ENCODE results near the gene ZFHX3. TPM values are rescaled to one million over a fixed set of nuclear protein-coding genes. Genes with fewer than 3 reads are reported as not detected.

Gene ZFHX3
- total and polyA plus RNA-seq, 8 donors: 2.5 to 17.6 (median 9.9) TPM

DNA sequence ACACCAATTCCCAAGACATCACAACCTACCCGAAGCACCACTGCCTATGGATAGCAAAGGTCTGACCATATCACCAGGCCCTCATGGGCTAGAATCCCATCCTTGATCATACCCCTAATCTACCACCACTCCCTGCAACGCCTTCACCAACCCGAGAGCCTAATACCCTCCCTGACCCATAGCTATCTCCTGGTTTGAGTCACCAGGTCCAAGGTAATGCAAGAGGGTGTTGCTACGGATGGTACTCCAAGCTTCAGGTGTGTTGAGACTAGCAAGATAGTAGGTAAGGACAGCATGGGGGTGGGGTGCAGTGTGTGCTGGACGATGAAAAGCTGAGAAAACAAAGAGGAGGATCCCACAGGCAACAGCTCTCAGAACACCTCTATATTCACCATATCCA lies 258.0 kb downstream of the ZFHX3 start:
- Histone ChIP-seq H3K36me3 (peaks cover 0 to 6% (median 0%) of the 10 kb centered on the region in 3 donors), H3K27me3 (no peaks in the 10 kb centered on the region), H3K27ac (no peak overlapping the region), H3K4me3 (no peak overlapping the region), H3K4me1 (peaks cover 0 to 9% (median 6%) of the 10 kb centered on the region in 3 donors), H3K9me3 (no peaks in the 10 kb centered on the region)
- FAIRE-seq: no peak
- TF ChIP-seq, protein P1, sequence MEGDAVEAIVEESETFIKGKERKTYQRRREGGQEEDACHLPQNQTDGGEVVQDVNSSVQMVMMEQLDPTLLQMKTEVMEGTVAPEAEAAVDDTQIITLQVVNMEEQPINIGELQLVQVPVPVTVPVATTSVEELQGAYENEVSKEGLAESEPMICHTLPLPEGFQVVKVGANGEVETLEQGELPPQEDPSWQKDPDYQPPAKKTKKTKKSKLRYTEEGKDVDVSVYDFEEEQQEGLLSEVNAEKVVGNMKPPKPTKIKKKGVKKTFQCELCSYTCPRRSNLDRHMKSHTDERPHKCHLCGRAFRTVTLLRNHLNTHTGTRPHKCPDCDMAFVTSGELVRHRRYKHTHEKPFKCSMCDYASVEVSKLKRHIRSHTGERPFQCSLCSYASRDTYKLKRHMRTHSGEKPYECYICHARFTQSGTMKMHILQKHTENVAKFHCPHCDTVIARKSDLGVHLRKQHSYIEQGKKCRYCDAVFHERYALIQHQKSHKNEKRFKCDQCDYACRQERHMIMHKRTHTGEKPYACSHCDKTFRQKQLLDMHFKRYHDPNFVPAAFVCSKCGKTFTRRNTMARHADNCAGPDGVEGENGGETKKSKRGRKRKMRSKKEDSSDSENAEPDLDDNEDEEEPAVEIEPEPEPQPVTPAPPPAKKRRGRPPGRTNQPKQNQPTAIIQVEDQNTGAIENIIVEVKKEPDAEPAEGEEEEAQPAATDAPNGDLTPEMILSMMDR (IDR thresholded peaks at IDR 0.05): no peak
- ATAC-seq: no peak
- intact Hi-C loops (cut with DNase I): no loop called here
- 96 to 97% methylated on average over 5 of the region's 5 CpGs for WGBS, 2 donors
- DNase-seq: no peak

DNA sequence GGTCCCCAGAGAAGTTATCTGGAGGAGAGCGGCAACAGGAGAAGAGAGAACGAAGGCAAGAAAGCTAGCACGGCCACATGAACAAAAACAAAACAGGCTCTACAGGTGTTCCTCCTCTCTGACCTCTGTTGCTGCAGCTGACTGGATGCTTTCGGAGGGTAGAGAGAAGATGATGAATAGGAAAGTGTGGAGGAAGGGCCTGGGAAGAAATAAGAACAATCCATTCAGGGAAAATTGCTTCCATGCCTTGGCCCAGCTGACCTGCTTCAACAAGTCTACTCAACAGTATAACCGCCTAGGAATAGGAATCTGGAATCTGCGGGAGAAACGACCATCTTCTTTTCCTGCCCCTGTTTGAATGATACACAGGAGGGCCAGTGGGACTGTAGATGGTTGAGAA lies 258.5 kb downstream of the ZFHX3 start:
- no peaks in the 10 kb centered on the region for H3K9me3 ChIP-seq
- intact Hi-C loops (cut with DNase I): no loop called here
- no peak overlapping the region for H3K27ac ChIP-seq
- DNase-seq: no peak
- no peak for ATAC-seq
- no peaks in the 10 kb centered on the region for H3K27me3 ChIP-seq
- H3K4me3 ChIP-seq: no peak overlapping the region
- WGBS, 2 donors: 97 to 98% methylated on average over 7 of the region's 7 CpGs
- FAIRE-seq: no peak
- peaks cover 0 to 6% (median 0%) of the 10 kb centered on the region in 3 donors for H3K36me3 ChIP-seq
- peaks cover 0 to 9% (median 6%) of the 10 kb centered on the region in 3 donors for H3K4me1 ChIP-seq
- TF ChIP-seq, protein P1 (IDR thresholded peaks at IDR 0.05): no peak

DNA sequence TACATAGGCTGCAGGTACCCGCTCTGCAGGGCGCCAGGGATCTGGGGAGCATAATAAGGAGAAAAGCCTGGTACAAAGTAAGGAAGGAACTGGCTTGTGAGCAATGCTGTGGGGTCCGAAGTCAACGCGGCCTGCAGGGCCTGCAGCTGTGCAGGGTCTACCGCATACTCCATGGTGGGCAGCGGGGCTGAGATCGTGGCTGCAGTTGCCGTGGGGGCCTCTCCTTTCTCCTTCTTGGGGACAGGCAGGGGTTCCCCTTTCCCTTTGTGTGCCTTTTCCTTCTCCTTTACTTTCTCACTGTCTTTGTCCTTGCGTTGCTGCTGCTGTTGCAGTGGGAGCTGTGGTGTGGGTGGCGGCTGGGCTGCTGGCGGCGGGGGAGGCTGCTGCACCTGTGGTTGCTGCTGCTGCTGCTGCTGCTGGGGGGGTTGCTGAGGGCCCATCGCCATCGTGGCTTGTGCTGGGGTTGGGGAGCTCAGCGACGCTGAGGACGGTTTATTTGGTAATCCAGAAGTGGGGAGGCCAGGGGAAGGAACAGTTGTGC lies 259.6 kb downstream of the ZFHX3 start:
- peaks cover 4 to 20% (median 6%) of the 10 kb centered on the region in 3 donors for H3K4me1 ChIP-seq
- FAIRE-seq: no peak

DNA sequence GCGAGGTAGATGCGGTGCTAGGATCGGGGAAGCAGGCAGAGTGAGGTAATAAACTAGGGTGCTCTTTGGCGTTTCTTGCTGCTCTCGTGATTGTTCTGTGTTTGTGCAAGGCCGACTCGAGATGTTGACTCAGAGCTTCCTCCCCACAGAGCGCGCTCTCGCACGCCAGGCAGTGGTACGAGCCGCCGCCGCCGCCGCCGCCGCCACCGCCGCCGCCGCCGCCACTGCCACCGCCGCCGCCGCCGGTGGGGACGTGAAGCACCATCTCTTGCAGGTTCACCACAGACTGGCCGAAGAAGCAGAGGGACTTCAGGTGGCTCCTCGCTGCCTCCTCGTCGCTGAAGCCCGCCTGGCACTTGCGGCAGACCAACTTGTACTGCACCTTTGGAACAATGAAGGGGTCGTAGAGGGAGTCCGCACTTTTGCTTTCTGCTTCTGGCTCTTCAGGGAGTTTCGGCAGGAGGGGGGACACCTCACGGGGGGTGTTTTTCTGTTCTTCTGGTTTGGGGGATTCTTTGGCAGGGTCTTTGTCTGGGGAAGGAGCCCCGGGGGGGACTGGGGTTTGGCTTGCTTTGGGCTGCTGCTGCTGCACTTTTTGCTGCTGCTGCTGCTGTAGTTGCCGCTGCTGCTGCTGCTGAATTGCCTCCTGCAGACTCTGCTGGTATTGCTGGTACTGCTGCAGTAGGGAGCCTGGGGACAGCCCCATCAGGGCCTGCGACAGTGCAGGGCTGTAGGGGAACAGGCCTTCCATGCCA lies 260.2 kb downstream of the ZFHX3 start:
- peaks cover 0 to 6% (median 0%) of the 10 kb centered on the region in 3 donors for H3K36me3 ChIP-seq
- ATAC-seq (peak in 3 of 4 donors; percentile 62 to 75 (median 62)), DNase-seq (peak in 1 of 6 donors; percentile 64), FAIRE-seq (no peak)
- peaks cover 4 to 20% (median 6%) of the 10 kb centered on the region in 3 donors for H3K4me1 ChIP-seq
- no peaks in the 10 kb centered on the region for H3K27me3 ChIP-seq
- intact Hi-C loops (cut with DNase I): no loop called here
- WGBS, 2 donors: 72 to 77% methylated on average over 42 to 43 of the region's 43 CpGs
- H3K9me3 ChIP-seq: no peaks in the 10 kb centered on the region
- H3K27ac ChIP-seq: no peak overlapping the region
- H3K4me3 ChIP-seq: no peak overlapping the region
- TF ChIP-seq, protein P1 (IDR thresholded peaks at IDR 0.05): no peak

More for the DNA sequence above, 259.6 kb downstream of the ZFHX3 start:
- ATAC-seq: peak in 1 of 4 donors; percentile 6
- no peak overlapping the region for H3K27ac ChIP-seq
- TF ChIP-seq, protein P1 (IDR thresholded peaks at IDR 0.05): no peak
- no peaks in the 10 kb centered on the region for H3K9me3 ChIP-seq
- 90 to 92% methylated on average over 18 of the region's 18 CpGs for WGBS, 2 donors
- peaks cover 0 to 6% (median 0%) of the 10 kb centered on the region in 3 donors for H3K36me3 ChIP-seq
- H3K4me3 ChIP-seq: no peak overlapping the region
- no peak for DNase-seq
- intact Hi-C loops (cut with DNase I): no loop called here
- H3K27me3 ChIP-seq: no peaks in the 10 kb centered on the region

DNA sequence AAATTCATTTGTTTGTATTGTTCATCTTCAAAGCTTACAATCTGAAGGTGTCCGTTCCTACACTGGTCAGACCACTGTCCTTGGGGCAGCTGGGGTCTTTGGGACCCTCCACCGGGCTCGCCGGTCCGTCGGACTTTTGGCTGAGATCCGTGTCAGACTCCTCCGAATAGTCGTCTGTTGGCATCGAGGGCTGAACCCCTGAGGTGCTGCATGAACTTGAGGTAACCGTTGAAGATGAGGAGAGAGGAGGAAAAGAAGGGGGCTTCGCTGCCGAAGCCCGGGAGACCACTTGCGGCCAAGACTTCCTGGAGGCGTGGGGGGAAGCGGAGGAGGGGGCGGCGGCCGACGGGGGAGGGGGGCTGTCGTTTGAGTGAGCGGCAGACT lies 260.8 kb downstream of the ZFHX3 start:
- Histone ChIP-seq H3K4me3 (no peak overlapping the region), H3K9me3 (no peaks in the 10 kb centered on the region), H3K27me3 (no peaks in the 10 kb centered on the region), H3K36me3 (peaks cover 0 to 6% (median 0%) of the 10 kb centered on the region in 3 donors), H3K4me1 (peaks cover 4 to 19% (median 5%) of the 10 kb centered on the region in 3 donors), H3K27ac (no peak overlapping the region)
- DNase-seq (no peak), ATAC-seq (no peak), FAIRE-seq (no peak)
- WGBS, 2 donors: 72 to 83% methylated on average over 23 of the region's 23 CpGs
- intact Hi-C loops (cut with DNase I): no loop called here
- TF ChIP-seq, protein P1 (IDR thresholded peaks at IDR 0.05): no peak
